Activated T-helper 1 cell treated with anti-CD3 and anti-CD28 coated beads, Interleukin-12 subunit alpha, Interleukin-12 subunit beta, Interleukin-2, Interleukin-4 antibody, amounts not matched to agents 30 ng/mL and 10 ng/mL and 1 ng/mL, durations not matched to agents 14 hours and 24 hours and 36 hours (primary cell): ENCODE results near the gene COG1. TPM values are rescaled to one million over a fixed set of nuclear protein-coding genes. Genes with fewer than 3 reads are reported as not detected.

ENCODE experiments used
- DNase-seq: peaks from one replicate; pipeline ENCODE4 v3.0.0; 2021; ENCODE audit warnings: low spot score
- H3K27ac Mint-ChIP-seq: one replicate; pipeline ENCODE4 v1.8.0; 2021; ENCODE audit warnings: mild to moderate bottlenecking, mixed read lengths
- H3K27me3 Mint-ChIP-seq: one replicate; pipeline ENCODE4 v1.8.0; 2022; ENCODE audit warnings: mild to moderate bottlenecking, moderate library complexity, mixed read lengths; ENCODE audit not compliant: insufficient read depth
- H3K36me3 Mint-ChIP-seq: one replicate; pipeline ENCODE4 v1.8.0; 2021; ENCODE audit warnings: low read depth, mixed read lengths
- H3K4me1 Mint-ChIP-seq: one replicate; pipeline ENCODE4 v1.8.0; 2021; ENCODE audit warnings: low read depth, mixed read lengths
- H3K4me3 Mint-ChIP-seq: one replicate; pipeline ENCODE4 v1.8.0; 2021; ENCODE audit warnings: mild to moderate bottlenecking, moderate library complexity, mixed read lengths
- H3K9me3 Mint-ChIP-seq: one replicate; pipeline ENCODE4 v1.8.0; 2021; ENCODE audit warnings: mixed read lengths
- intact Hi-C: fragments of 100-400 bp; cut with micrococcal nuclease; formaldehyde crosslinking; loops from one replicate; pipeline ENCODE4 v1.15.1; 2024
- total RNA-seq: library from RNA; stranded (reverse); gene quantifications from 2 replicates; pipeline ENCODE4 v1.2.3, GENCODE V29; 2022

The COG1 gene
- total RNA-seq, 1 donor from 2014 or later: 37.1 TPM

- peaks cover 19% of the 10 kb centered on the region for H3K36me3 Mint-ChIP-seq
- no peaks in the 10 kb centered on the region for H3K9me3 Mint-ChIP-seq
- H3K4me1 Mint-ChIP-seq: peaks cover 67% of the 10 kb centered on the region
- H3K27me3 Mint-ChIP-seq: no peaks in the 10 kb centered on the region
- no peak overlapping the region for H3K27ac Mint-ChIP-seq
- DNase-seq: no peak
- intact Hi-C loops: loop anchor here (5.0 kb wide), 2 partner anchors 638 to 982 kb away; partner anchors contain the start of gene TTYH2
- peak overlapping the region; percentile 75 for H3K4me3 Mint-ChIP-seq
These were observed 37.2 kb downstream of the COG1 start for GRCh38 chr17:73230088-73230487.

GRCh38 chr17:73231395-73231794, 38.5 kb downstream of the COG1 start:
- H3K9me3 Mint-ChIP-seq: no peaks in the 10 kb centered on the region
- peak overlapping the region; percentile 95 for H3K27ac Mint-ChIP-seq
- peaks cover 63% of the 10 kb centered on the region for H3K4me1 Mint-ChIP-seq
- DNase-seq: no peak
- H3K4me3 Mint-ChIP-seq: peak overlapping the region; percentile 97
- peaks cover 30% of the 10 kb centered on the region for H3K36me3 Mint-ChIP-seq
- intact Hi-C loops: loop anchor here (5.0 kb wide), 2 partner anchors 639 to 981 kb away; partner anchors contain the start of gene TTYH2
- H3K27me3 Mint-ChIP-seq: no peaks in the 10 kb centered on the region

- Mint-ChIP-seq H3K9me3 (no peaks in the 10 kb centered on the region), H3K4me3 (peak overlapping the region; percentile 97), H3K27me3 (no peaks in the 10 kb centered on the region), H3K36me3 (peaks cover 29% of the 10 kb centered on the region), H3K4me1 (peaks cover 57% of the 10 kb centered on the region), H3K27ac (peak overlapping the region; percentile 95)
- DNase-seq: peak; percentile 97
- intact Hi-C loops: loop anchor here (1.0 to 5.0 kb wide), 7 partner anchors 21 to 980 kb away; partner anchors contain the start of genes CDC42EP4, SLC39A11 and TTYH2
These were observed 39.2 kb downstream of the COG1 start for GRCh38 chr17:73231841-73232586.

DNA sequence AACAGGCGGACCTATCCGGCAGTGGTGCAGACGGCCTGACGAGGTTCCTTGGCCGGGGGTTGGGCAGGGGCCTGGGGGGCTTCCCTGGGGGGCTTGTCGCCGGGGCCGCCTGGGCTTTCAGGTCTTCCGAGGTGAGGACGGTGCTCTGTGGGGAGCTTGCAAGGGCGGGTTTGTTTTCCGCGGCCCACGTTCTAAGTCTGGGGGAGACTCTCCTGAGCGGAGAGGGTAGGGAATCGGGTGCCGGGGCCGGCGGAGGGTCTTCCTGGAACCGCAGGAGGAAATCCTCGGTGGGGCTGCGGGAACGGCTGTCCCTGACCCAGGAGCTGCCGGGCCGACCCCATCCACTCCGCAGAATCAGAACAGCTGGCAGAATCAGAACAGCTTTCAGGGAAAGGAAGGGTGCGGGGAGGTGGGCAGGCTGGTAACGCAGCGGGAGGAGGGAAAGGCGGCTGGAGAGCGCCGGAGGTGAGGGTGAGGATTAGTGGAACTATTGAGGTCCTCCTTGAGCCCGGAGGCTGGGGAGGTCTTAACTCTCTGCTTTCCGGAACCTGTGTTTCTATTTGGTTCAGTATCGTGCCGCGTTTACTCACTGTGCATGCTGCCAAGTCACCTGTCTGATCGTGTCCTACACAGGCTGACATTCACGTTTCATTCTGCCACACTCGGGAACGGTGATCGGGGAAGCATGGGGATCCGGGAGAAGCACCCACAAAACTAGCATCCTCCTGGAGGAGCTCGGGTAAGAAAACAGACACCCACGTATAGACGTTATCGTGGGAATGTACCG, 39.9 kb downstream of the COG1 start:
- Mint-ChIP-seq H3K4me1 (peaks cover 56% of the 10 kb centered on the region), H3K4me3 (peak overlapping the region; percentile 97), H3K9me3 (no peaks in the 10 kb centered on the region), H3K36me3 (peaks cover 30% of the 10 kb centered on the region), H3K27me3 (no peaks in the 10 kb centered on the region), H3K27ac (peak overlapping the region; percentile 95)
- no peak for DNase-seq
- intact Hi-C loops: loop anchor here (1.0 to 5.0 kb wide), 7 partner anchors 22 to 980 kb away; partner anchors contain the start of genes CDC42EP4, SLC39A11 and TTYH2

DNA sequence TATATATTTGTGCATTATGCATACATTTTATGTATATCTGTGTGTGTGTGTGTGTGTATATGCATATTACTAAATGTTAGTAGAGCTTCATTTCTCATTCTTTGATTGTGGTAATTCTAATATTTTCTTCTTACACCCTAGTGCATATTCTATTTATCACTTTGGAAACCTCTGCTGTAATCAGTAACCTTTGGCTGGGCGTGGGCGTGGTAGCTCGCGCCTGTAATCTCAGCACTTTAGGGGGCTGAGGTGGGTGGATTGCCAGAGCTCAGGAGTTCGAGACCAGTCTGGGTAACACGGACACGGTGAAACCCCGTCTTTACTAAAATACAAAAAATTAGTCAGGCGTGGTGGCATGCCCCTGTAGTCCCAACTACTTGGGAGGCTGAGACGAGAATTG, 41.9 kb downstream of the COG1 start:
- Mint-ChIP-seq H3K4me3 (peak overlapping the region; percentile 19), H3K4me1 (peaks cover 48% of the 10 kb centered on the region), H3K36me3 (peaks cover 25% of the 10 kb centered on the region), H3K27ac (no peak overlapping the region), H3K27me3 (no peaks in the 10 kb centered on the region), H3K9me3 (no peaks in the 10 kb centered on the region)
- no peak for DNase-seq
- intact Hi-C loops: loop anchor here (5.0 kb wide), 2 partner anchors 642 to 978 kb away; partner anchors contain the start of gene TTYH2

DNA sequence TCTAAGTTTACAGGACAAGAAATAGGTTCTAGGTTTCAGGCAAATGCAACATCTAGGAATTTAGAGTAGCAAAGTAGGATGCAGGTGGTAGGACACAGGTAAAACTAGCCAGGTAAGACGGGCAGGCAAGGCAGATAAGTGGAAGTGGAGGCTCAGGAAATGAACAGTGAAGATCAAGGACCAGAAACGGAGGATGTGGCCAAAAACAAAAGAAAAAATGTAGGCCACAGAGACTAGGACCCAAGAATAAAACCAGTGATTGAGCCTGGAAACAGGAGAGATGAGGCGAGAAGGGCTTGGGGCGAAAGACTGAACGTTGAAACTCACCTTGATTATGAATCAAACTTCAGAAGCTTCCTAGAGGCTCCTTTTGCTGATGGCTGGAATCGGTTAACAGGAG, 44.9 kb downstream of the COG1 start:
- peaks cover 30% of the 10 kb centered on the region for H3K4me1 Mint-ChIP-seq
- intact Hi-C loops: no loop called here
- H3K27me3 Mint-ChIP-seq: no peaks in the 10 kb centered on the region
- H3K9me3 Mint-ChIP-seq: no peaks in the 10 kb centered on the region
- H3K4me3 Mint-ChIP-seq: peak overlapping the region; percentile 2
- peaks cover 31% of the 10 kb centered on the region for H3K36me3 Mint-ChIP-seq
- DNase-seq: no peak
- peak overlapping the region; percentile 15 for H3K27ac Mint-ChIP-seq

DNA sequence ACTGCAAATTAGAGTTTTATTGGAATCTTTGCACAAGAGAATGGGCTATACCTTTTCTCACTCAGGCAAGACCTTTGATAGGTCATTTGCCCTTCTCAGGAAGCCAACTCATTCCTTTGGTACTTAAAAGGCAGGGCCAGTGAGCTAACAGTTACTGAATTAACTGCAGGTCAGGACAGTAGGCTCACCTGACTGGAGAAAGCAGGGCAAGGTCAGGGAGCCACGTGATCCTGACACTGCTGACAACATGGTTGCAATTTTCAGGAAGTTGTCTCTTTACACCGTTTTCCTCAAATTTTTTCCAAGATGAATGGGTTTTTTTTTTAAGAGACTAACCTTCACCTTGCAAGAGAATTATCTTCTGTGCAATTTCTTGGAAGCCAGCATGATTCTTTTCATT, 47.7 kb downstream of the COG1 start:
- DNase-seq: no peak
- Mint-ChIP-seq H3K27ac (no peak overlapping the region), H3K27me3 (no peaks in the 10 kb centered on the region), H3K9me3 (no peaks in the 10 kb centered on the region), H3K36me3 (peaks cover 23% of the 10 kb centered on the region), H3K4me1 (peaks cover 17% of the 10 kb centered on the region), H3K4me3 (no peak overlapping the region)
- intact Hi-C loops: no loop called here

- DNase-seq: no peak
- Mint-ChIP-seq H3K9me3 (no peaks in the 10 kb centered on the region), H3K27me3 (no peaks in the 10 kb centered on the region), H3K36me3 (peaks cover 5% of the 10 kb centered on the region), H3K4me1 (no peaks in the 10 kb centered on the region), H3K27ac (no peak overlapping the region), H3K4me3 (no peak overlapping the region)
- intact Hi-C loops: no loop called here
These were observed 54.9 kb downstream of the COG1 start for GRCh38 chr17:73247726-73248125.

DNA sequence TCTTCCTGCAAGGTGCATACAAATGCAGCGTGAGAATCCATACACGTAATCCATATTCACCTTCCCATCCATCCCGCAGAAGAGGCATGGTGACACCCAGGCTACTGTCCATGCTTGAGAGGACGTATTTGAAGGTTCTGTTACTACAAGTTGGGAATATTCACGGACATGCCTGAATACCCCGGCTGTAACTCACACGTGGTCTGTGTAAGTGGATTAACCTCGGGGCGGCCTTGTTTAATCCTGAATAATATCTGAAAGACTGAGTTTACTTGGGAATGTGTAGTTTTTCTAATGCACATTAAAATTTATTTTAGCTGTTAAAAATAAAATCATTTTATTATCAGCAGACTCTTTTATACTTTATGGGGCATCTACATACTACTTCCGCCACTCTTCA, 55.7 kb downstream of the COG1 start:
- intact Hi-C loops: no loop called here
- Mint-ChIP-seq H3K4me1 (no peaks in the 10 kb centered on the region), H3K4me3 (no peak overlapping the region), H3K27ac (no peak overlapping the region), H3K36me3 (peaks cover 5% of the 10 kb centered on the region), H3K27me3 (no peaks in the 10 kb centered on the region), H3K9me3 (no peaks in the 10 kb centered on the region)
- no peak for DNase-seq

DNA sequence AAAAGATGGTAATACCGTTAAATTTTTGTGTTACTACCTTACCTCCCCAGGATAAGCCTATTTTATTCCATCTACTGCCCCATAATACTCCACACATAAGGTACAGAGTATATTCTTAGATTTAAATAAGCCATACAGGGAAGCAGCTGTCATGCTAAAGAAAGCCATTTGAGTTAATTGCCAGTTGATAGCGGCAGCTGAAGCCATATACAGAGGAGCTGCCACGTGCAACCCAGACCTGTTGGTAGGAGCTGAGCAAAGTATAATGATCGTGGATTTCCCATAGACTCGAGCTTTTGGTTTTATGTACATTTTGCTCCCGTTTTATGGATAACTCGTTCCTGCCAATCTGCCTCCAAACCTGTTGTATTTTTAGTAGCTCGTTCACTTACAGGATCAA, 56.8 kb downstream of the COG1 start:
- intact Hi-C loops: loop anchor here (10.0 kb wide), 1 partner anchor 695 kb away; no protein-coding TSS in a partner anchor
- Mint-ChIP-seq H3K27ac (no peak overlapping the region), H3K36me3 (peaks cover 5% of the 10 kb centered on the region), H3K4me1 (no peaks in the 10 kb centered on the region), H3K9me3 (no peaks in the 10 kb centered on the region), H3K4me3 (no peak overlapping the region), H3K27me3 (no peaks in the 10 kb centered on the region)
- no peak for DNase-seq

- no peaks in the 10 kb centered on the region for H3K4me1 Mint-ChIP-seq
- no peaks in the 10 kb centered on the region for H3K9me3 Mint-ChIP-seq
- no peaks in the 10 kb centered on the region for H3K27me3 Mint-ChIP-seq
- intact Hi-C loops: loop anchor here (10.0 kb wide), 1 partner anchor 696 kb away; no protein-coding TSS in a partner anchor
- H3K36me3 Mint-ChIP-seq: peaks cover 2% of the 10 kb centered on the region
- no peak for DNase-seq
- no peak overlapping the region for H3K4me3 Mint-ChIP-seq
- H3K27ac Mint-ChIP-seq: no peak overlapping the region
These were observed 58.2 kb downstream of the COG1 start for GRCh38 chr17:73250851-73251640.

- Mint-ChIP-seq H3K36me3 (no peaks in the 10 kb centered on the region), H3K9me3 (no peaks in the 10 kb centered on the region), H3K4me3 (no peak overlapping the region), H3K27me3 (no peaks in the 10 kb centered on the region), H3K4me1 (no peaks in the 10 kb centered on the region), H3K27ac (no peak overlapping the region)
- intact Hi-C loops: loop anchor here (10.0 kb wide), 1 partner anchor 697 kb away; no protein-coding TSS in a partner anchor
- no peak for DNase-seq
These were observed 59.0 kb downstream of the COG1 start for GRCh38 chr17:73251871-73252270.
